ENCODE measurements around the gene EHD4.

EHD4 gene

GRCh38 chr15:41972253-41973242 lies at the start of gene EHD4:
EHD4 (minus strand) TSS chr15:41972557; CDS start chr15:41972494, 63 bp downstream.
- peak; percentile 22 to 98 (median 88) for DNase-seq

DNA sequence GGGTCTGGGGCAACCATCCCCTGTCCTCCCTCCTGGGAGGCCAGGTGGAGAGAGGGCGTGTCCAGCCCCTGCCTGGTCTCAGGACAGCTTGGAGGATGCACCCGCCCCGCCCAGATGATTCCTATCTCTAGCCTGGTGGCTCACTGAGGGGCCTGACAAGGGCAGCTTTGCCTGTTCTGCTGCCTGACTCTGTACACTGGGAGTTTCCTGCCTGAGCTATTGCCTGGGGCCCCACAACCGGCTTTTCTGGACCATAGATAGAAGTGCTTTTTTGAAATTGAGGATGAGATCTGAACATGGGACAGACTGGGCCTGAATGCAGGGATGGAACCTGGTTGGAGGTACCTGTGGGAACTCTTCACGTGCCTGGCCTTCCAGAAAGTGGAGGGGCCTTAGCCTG lies 49.2 kb upstream of the EHD4 start:
- DNase-seq: no peak

DNA sequence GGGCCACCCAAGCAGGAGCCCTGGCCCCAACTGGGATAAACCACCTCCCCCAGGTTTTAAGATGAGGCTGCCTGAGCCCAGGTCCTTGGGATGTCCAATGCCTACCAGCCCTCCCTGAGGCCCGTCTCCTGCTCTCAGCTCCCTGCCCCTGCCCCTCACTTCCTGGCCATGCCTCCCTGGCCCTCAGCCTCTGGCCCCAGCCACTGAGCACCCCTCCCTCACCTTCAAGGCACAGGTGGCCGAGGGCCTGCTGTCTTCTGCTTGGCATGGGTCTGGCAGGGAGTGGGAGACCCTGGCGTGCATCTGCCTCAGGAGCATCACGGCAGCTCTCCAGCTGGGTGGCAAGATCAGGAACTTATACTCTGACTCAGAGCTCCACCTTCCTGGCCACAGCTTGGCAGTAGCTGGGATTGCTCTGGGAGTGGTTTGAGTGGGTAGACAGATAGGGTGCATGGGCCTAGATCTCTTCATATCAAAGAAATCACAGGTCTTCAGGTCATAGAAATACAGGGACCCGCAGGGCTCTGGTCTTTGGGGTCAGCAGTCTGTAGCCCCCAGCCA lies 48.4 kb upstream of the EHD4 start, which contains the start of gene PLA2G4E:
Gene PLA2G4E (minus strand): TSS at position 330 of the 561 bp plus-strand sequence. CDS start 12 bp downstream, at position 318.
- no peak for DNase-seq

GRCh38 chr15:42018306-42019224 lies 46.2 kb upstream of the EHD4 start:
- peak in 1 of 56 donors; percentile 10 for DNase-seq

GRCh38 chr15:42016971-42017370 lies 44.6 kb upstream of the EHD4 start:
- DNase-seq: no peak

GRCh38 chr15:42014406-42014805 lies 42.0 kb upstream of the EHD4 start:
- DNase-seq: no peak

GRCh38 chr15:42012928-42013482 lies 40.6 kb upstream of the EHD4 start:
- DNase-seq: no peak

- no peak for DNase-seq
Observed at GRCh38 chr15:42012241-42012640, 39.9 kb upstream of the EHD4 start.

DNA sequence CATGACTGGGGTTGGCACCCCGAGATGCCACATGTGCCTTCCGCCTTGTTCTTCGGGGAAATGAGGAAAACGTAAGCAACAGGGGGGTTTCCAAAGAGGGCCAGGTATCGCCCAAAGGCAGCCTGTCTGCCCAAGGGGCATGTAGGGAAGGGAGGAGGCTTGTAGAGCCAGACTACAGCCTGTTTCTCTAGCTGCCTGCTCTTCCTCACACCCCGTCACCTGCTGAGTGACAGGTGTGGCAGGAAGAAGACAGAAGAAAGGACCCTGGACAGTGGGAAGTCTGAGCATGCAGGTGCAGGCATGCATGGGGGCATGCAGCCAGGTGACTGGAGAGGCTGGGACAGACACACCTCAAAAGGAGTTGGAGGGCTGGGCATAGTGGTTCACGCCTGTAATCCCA lies 38.7 kb upstream of the EHD4 start:
- DNase-seq: no peak

DNA sequence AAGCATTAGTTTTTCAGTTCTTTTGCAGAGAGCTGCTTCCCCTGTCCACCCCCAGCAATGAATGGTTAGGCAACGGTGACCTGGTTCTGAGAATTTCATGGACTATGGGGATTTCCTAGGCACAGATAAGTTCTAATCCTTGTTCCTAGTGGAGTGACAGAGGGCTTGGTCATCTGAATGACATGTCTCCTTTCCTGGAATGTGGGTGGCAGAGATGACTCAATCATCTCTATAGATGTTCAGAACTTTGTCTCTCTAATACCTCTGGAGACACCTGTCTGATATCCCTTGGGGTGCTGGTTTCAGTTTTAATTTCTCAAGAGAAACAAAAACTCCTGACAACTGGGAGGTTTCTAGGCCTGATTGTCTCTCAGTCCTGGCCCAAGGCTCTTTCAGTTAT lies 38.1 kb upstream of the EHD4 start:
- DNase-seq: no peak

GRCh38 chr15:42009474-42009873 lies 37.1 kb upstream of the EHD4 start:
- no peak for DNase-seq

- DNase-seq: no peak
Observed at GRCh38 chr15:42009022-42009421, 36.7 kb upstream of the EHD4 start.

DNA sequence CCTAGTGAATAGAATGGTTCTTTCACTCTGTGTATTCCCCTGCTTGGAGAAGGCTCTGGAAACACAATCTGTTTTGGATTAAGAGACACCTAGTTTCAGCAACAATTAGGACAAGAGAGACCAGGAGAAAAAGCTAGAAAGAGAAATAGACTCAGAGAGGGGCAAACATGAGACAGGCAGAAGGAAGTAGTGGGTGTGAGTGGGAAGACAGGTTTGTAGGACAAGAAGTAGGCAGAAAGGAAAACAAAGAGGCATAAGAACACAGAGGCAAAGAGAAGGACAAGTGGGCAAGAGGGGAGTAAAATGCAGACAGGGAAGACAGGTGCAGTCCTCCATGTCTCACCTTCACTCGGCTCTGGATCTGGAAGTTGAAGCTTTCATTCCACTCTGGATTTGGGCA lies 35.0 kb upstream of the EHD4 start:
- DNase-seq: no peak

GRCh38 chr15:42002333-42002732 lies 30.0 kb upstream of the EHD4 start:
- DNase-seq: no peak

- DNase-seq: no peak
Observed at GRCh38 chr15:42001236-42001635, 28.9 kb upstream of the EHD4 start.

DNA sequence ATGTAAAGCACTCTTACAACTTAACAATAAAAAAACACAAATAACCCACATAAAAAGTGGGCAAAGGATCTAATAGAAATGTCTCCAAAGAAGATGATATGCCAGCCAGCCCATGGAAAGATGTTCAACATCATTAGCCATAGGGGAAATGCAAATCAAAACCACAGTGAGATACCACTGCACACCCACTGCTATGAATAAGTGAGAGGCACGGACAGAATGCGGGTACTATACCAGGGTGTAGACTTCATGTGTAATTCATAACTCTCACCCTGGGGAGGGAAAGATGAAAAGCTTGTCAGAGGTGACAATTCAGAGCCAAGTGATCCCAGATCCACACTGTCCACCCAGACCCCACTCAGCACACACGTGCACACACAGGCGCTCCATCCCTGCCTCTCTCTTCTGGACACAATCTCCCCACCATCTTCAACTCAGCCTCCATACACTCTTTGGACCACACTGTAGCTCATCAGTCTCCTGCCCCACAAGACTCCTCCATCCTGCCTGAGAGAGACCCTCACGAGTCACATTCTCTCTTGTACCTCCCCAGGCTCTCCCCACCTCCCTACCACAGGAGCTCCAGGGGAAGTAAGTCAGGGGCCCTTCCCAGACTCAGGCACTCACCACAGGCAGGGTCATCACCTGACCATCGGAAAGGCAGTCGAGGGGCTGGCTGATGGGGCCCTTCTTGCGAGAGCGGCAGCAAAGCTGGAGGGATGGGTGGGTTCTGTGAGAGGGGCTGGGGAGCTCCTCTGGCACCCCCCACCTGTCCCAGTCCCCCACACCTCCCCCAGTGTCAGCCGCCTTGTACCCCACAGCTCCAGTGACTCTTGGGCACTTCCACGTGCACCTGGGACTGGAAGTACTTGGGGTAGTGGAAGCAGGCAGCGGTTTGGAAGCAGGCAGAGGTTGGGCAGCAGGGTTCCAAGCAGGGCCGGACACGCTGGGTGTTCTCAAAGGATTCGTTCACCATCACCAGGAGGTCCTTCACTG lies 27.2 kb upstream of the EHD4 start:
- no peak for DNase-seq

GRCh38 chr15:41997845-41998244 lies 25.5 kb upstream of the EHD4 start:
- no peak for DNase-seq

GRCh38 chr15:41996921-41997592 lies 24.7 kb upstream of the EHD4 start:
- no peak for DNase-seq

- no peak for DNase-seq
Observed at GRCh38 chr15:41996376-41996775, 24.0 kb upstream of the EHD4 start.
